Right lobe of liver (tissue), 6 donors: ENCODE measurements around the gene CIB2. TPM values are rescaled to one million over a fixed set of nuclear protein-coding genes. Genes with fewer than 3 reads are reported as not detected.

ENCODE experiments used
- ATAC-seq, 4 donors: fragments of 200-7000 bp; cut with Tn5 transposase; one replicate each; pipeline ENCODE4 v1.9.1; 2020; ENCODE audit warnings: mild to moderate bottlenecking in 4 of 4, moderate library complexity in 4 of 4
- DNase-seq, 3 donors: peaks; one replicate each; pipeline ENCODE4 v3.0.0-alpha.2; 2020
- H3K27ac ChIP-seq, 3 donors: fragments of 200-600 bp; one replicate each; pipeline ENCODE4 v1.8.0; 2022
- H3K27me3 ChIP-seq, 2 donors: fragments of 200-600 bp; one replicate each; pipeline ENCODE4 v1.8.0; 2022
- H3K36me3 ChIP-seq, 4 donors: fragments of 200-600 bp; sonication (generic) in 1 of 4; one replicate each; pipeline versions ENCODE4 v1.5.1 to v1.8.0; 2017 to 2022; ENCODE audit warnings: control low read depth in 1 of 4
- H3K4me1 ChIP-seq, 4 donors: fragments of 200-600 bp; sonication (generic) in 1 of 4; one replicate each; pipeline versions ENCODE4 v1.5.1 to v1.8.0; 2017 to 2022; ENCODE audit warnings: control low read depth in 1 of 4
- H3K4me3 ChIP-seq, 3 donors: fragments of 200-600 bp; one replicate each; pipeline ENCODE4 v1.8.0; 2022
- H3K9me3 ChIP-seq, 4 donors: fragments of 200-600 bp; sonication (generic) in 1 of 4; one replicate each; pipeline versions ENCODE4 v1.5.1 to v1.8.0; 2017 to 2022; ENCODE audit warnings: control low read depth in 1 of 4
- POLR2A ChIP-seq: fragments of 450-650 bp; IDR thresholded peaks from one replicate; pipeline ENCODE4 v1.6.1; 2017; ENCODE audit warnings: antibody characterized with exemption, mild to moderate bottlenecking
- WGBS: methylation state at CpG from one replicate; pipeline ENCODE4 v1.1.6; 2018; ENCODE audit warnings: low coverage, low lambda C conversion rate; ENCODE audit not compliant: insufficient coverage; ENCODE audit errors: missing lambda C conversion rate; 5-methylcytosine and 5-hydroxymethylcytosine counted together
- intact Hi-C, 2 donors: fragments of 100-400 bp; cut with DNase I; formaldehyde crosslinking; loops; one replicate each; pipeline versions ENCODE4 v1.11.2 to v1.14.1; 2022
- total RNA-seq, 6 experiments: library from RNA; depleted of rRNA in 2 of 6; stranded (reverse); fragments of >200 nt in 2 of 6; fragmentation: NEBNext Ultra II Directional in 3 of 6; extraction: Animal tissue kit (Norgen Biotek cat#: 25700) in 3 of 6; gene quantifications; one replicate each; pipeline versions ENCODE4 v1.1.0 to v1.2.4, GENCODE V29; 2016 to 2023
- TF ChIP-seq, protein P1 (sequence below), 4 donors: fragments of 200-600 bp in 3 of 4; fragments of 450-650 bp in 1 of 4; IDR thresholded peaks; one replicate each; pipeline versions ENCODE4 v1.5.1 to v1.8.0; 2016 to 2022; ENCODE audit warnings: antibody characterized with exemption in 4 of 4, mild to moderate bottlenecking in 2 of 4
- donor health status: DM: no; HTN: yes; CAD: no.
- donor health status: DM: no; HTN: no; CAD: no.
- donor health status: DM: no; HTN: no; CAD: no.
- donor health status: DM: no; HTN: yes; CAD: no.
- donor health status: DM: no; HTN: yes; CAD: no.

Gene CIB2
- total RNA-seq, 6 experiments from 2014 or later: 0.22 to 1.3 (median 0.74) TPM; not detected in 1

GRCh38 chr15:78073046-78073787 is 58.0 kb downstream of the CIB2 start:
- no peaks in the 10 kb centered on the region for H3K36me3 ChIP-seq
- DNase-seq (no peak), ATAC-seq (no peak)
- no peaks in the 10 kb centered on the region for H3K9me3 ChIP-seq
- no peak for TF ChIP-seq POLR2A
- no peak overlapping the region for H3K4me3 ChIP-seq
- H3K4me1 ChIP-seq: peaks cover 0 to 66% (median 21%) of the 10 kb centered on the region in 4 donors
- 80% methylated on average over 5 of the region's 5 CpGs for WGBS
- H3K27ac ChIP-seq: peak overlapping the region; percentile 83 to 89 (median 85)
- no peaks in the 10 kb centered on the region for H3K27me3 ChIP-seq
- intact Hi-C loops: loop anchor here in 1 of 2 donors (5.0 kb wide), 1 partner anchor 61 kb away; no protein-coding TSS in a partner anchor

- Histone ChIP-seq H3K27ac (peak overlapping the region; percentile 83 to 89 (median 85)), H3K9me3 (no peaks in the 10 kb centered on the region), H3K27me3 (no peaks in the 10 kb centered on the region), H3K4me1 (peaks cover 0 to 68% (median 25%) of the 10 kb centered on the region in 4 donors), H3K4me3 (peak overlapping the region in 1 of 3 donors; percentile 1), H3K36me3 (no peaks in the 10 kb centered on the region)
- DNase-seq (peak in 1 of 3 donors; percentile 79), ATAC-seq (peak; percentile 53 to 69 (median 60))
- WGBS: 18% methylated on average over 9 of the region's 9 CpGs
- TF ChIP-seq, protein P1, sequence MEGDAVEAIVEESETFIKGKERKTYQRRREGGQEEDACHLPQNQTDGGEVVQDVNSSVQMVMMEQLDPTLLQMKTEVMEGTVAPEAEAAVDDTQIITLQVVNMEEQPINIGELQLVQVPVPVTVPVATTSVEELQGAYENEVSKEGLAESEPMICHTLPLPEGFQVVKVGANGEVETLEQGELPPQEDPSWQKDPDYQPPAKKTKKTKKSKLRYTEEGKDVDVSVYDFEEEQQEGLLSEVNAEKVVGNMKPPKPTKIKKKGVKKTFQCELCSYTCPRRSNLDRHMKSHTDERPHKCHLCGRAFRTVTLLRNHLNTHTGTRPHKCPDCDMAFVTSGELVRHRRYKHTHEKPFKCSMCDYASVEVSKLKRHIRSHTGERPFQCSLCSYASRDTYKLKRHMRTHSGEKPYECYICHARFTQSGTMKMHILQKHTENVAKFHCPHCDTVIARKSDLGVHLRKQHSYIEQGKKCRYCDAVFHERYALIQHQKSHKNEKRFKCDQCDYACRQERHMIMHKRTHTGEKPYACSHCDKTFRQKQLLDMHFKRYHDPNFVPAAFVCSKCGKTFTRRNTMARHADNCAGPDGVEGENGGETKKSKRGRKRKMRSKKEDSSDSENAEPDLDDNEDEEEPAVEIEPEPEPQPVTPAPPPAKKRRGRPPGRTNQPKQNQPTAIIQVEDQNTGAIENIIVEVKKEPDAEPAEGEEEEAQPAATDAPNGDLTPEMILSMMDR (IDR thresholded peaks at IDR 0.05): no peak
- TF ChIP-seq POLR2A: peak; percentile 83
- intact Hi-C loops: loop anchor here in 1 of 2 donors (5.0 kb wide), 1 partner anchor 60 kb away; no protein-coding TSS in a partner anchor
Measured at GRCh38 chr15:78072080-78072892, 59.0 kb downstream of the CIB2 start.

DNA sequence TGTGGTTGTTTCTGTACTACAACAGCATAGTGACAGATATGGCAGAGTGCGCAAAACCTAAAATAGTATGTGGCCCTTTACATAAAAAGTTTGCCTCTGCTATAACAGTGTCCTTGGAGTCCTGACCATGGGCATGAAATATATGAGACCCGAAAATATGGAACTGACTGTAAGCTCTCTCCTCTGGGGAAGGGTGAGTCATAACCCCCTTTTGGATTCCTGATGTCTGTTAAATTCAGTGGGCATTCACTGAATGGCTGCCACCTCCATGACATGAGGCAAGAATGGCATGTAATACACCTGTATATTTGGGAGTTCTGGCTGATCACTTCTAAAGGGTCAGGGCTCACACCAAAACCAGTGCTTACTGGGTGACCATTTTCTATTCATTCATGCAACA is 59.9 kb downstream of the CIB2 start:
- Histone ChIP-seq H3K27ac (peak overlapping the region; percentile 83 to 89 (median 85)), H3K4me3 (no peak overlapping the region), H3K4me1 (peaks cover 0 to 76% (median 29%) of the 10 kb centered on the region in 4 donors), H3K27me3 (no peaks in the 10 kb centered on the region), H3K9me3 (no peaks in the 10 kb centered on the region), H3K36me3 (no peaks in the 10 kb centered on the region)
- ATAC-seq (no peak), DNase-seq (peak in 1 of 3 donors; percentile 7)
- intact Hi-C loops: loop anchor here in 1 of 2 donors (5.0 kb wide), 1 partner anchor 59 kb away; no protein-coding TSS in a partner anchor
- no peak for TF ChIP-seq POLR2A
- TF ChIP-seq, protein P1 (IDR thresholded peaks at IDR 0.05): no peak
- WGBS: 46% methylated on average over 1 of the region's 2 CpGs

GRCh38 chr15:78070049-78070700 is 61.1 kb downstream of the CIB2 start:
- TF ChIP-seq, protein P1 (IDR thresholded peaks at IDR 0.05): no peak
- TF ChIP-seq POLR2A: no peak
- WGBS: 51% methylated on average over 4 of the region's 4 CpGs
- H3K27ac ChIP-seq: peak overlapping the region; percentile 56 to 66 (median 60)
- ATAC-seq (no peak), DNase-seq (peak in 1 of 3 donors; percentile 39)
- H3K9me3 ChIP-seq: no peaks in the 10 kb centered on the region
- H3K4me3 ChIP-seq: no peak overlapping the region
- H3K4me1 ChIP-seq: peaks cover 0 to 77% (median 33%) of the 10 kb centered on the region in 4 donors
- H3K27me3 ChIP-seq: no peaks in the 10 kb centered on the region
- intact Hi-C loops: loop anchor here in 1 of 2 donors (5.0 kb wide), 1 partner anchor 58 kb away; no protein-coding TSS in a partner anchor
- no peaks in the 10 kb centered on the region for H3K36me3 ChIP-seq
